Retina (tissue), 1 donor: ENCODE measurements around the gene LEKR1.
"Not testable (repeated sequence)": the region's sequence is repeated elsewhere in the genome, so short reads cannot be mapped to it uniquely, and the experiment has no call there.

Experiments used
- DNase-seq: peaks from one replicate; pipeline ENCODE4 v3.0.0-alpha.2; 2016

The LEKR1 gene

GRCh38 chr3:156808025-156808424 lies 18.1 kb upstream of the LEKR1 start:
- no peak for DNase-seq

DNA sequence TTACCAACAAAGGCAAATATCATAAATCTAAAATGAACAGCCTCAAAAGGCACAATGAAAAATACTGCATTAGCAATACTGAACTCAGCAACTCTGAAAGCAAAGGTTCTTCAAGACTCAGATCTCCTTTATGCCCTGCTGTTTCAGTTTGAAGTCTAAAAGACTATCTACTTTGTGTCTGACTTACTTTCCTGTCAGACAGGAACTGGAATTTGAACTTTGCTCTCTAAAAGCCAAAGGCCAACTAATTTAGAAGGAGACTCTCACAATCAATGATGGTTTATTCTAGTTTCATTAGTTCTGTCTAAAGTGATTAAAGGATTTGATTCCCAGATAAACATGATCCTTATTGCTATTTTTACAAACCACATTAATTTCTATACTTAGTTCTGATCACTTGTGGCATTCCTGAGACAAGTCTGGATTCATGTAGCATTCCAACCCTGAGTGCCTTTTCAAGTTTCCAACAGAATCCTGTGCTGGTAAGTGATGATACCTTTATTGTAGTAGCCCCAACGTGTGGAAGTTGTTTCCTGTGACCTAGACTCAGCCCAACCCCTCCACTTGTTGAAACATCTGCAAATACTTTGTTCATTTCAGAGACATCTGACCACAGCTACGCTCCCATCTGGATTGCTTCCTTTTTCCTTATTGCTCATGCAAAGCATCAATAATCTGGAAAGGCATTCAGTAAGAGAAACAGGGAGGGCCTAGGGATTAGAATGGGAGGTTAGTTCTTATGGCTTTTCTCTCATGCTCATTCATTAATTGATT lies 14.9 kb upstream of the LEKR1 start:
- no peak for DNase-seq

GRCh38 chr3:156812521-156813335 lies 13.4 kb upstream of the LEKR1 start:
- no peak for DNase-seq

DNA sequence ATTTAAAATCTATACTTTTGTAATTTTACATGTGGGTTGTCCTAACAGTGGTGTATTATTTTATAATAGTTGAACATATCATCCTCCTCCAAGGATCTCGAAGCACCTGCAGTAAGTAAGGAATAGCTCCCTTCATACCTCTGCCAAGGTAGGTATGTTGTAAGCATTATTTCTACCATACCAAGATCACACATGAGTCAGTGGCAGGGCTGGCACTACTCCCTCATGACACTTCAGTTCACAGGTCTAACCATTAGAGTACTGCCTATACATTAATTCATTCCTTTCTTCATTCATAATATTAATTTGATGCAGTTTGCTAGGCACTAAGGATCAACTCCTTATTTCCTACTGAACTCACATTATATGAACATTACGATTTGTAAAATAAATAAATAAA lies 11.9 kb upstream of the LEKR1 start:
- DNase-seq: no peak

DNA sequence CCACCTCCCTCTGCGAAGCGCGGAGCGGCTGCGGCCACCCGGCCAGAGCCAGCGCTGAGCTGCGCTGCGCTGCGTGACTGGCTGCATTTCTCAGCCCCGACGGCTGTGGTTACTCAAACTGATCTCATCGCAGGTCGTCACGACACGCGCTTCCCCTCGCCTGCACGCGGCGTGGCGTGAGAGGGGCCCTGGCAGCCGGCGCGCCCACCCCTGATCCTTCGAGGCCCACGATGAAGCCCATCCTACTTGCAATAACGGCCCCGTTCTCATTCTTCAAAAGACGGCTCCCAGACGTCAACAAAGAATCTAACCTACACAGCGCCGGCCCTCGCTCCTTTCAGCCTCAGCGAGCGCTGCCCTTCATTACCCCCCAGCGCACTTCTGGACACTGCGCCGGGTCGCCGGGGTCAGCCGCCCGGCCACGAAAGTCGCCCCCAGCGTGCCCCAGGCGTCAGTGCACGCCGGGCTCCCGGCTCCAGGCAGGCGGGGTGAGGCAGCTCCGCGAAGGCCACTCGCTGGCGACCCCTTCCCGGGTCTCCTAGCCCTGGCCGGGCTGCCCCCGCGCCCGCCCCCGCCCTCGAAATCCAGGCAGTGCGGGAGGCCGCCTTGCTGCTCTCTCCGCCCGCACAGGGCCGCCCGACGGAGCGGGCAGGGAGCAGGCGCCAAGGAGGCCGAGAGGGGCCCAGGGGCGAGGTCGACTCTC lies 9.9 kb upstream of the LEKR1 start:
- DNase-seq: peak; percentile 86

DNA sequence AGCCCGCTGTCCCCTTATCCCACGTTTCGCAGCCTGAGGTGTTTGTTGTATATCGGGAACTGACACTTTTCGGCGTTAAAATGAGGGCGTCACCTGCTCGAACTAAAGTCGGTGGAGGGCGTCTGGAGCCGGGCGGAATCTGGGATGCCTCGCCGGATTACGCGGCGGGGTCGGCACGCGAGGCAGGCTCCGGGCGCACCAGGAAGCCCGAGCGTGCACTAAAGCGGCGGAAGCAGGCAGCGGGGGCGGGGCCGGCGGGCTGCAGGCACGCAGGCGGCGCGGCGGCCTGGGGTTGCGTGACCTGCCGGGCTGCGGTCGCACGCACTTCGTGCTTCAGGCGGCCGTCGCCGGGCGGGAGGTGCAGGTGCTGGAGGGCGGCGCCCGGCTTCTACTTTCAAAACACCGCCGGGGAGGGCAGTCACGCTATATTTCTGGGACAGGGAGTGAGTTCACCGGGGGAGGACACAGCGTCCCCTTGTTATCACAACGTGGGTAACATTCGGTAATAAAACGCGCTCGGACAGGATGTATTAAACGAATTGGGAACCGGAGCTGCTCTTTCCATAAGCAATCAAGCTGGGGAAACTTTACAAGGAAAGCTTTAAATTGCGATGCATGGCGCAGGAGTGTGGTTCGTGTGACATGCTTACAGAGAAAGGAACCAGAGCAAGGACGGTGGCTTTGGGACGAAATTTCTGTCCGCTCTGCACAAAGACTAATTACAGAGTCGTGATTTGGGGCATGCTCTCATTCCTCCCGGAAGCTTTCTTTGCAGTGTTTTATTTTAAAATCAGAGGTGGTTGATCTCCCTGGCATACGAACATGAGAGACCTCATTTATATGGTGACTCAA lies 9.1 kb upstream of the LEKR1 start:
- peak; percentile 93 for DNase-seq

- no peak for DNase-seq
Measured at GRCh38 chr3:156817646-156818272, 8.4 kb upstream of the LEKR1 start.

- DNase-seq: no peak
Measured at GRCh38 chr3:156818273-156818651, 7.9 kb upstream of the LEKR1 start.

DNA sequence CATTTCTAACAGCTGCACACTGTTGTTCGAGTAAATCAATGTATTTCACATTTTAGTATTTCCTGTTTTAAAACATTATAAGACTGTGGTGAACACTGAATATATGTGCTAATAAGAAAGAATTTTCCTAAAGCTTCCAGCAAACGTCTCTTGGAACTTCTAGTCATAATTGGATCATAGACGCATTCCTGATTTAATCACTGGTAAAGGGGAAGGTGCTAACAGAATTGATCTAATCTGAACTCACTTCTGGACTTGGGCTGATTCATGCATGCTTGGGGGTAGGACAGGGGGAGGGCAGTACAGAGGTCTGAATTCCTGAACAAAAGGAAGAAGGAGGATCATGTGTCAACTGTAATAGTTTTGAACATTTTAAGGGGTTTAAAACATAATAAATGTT lies 7.3 kb upstream of the LEKR1 start:
- no peak for DNase-seq

DNA sequence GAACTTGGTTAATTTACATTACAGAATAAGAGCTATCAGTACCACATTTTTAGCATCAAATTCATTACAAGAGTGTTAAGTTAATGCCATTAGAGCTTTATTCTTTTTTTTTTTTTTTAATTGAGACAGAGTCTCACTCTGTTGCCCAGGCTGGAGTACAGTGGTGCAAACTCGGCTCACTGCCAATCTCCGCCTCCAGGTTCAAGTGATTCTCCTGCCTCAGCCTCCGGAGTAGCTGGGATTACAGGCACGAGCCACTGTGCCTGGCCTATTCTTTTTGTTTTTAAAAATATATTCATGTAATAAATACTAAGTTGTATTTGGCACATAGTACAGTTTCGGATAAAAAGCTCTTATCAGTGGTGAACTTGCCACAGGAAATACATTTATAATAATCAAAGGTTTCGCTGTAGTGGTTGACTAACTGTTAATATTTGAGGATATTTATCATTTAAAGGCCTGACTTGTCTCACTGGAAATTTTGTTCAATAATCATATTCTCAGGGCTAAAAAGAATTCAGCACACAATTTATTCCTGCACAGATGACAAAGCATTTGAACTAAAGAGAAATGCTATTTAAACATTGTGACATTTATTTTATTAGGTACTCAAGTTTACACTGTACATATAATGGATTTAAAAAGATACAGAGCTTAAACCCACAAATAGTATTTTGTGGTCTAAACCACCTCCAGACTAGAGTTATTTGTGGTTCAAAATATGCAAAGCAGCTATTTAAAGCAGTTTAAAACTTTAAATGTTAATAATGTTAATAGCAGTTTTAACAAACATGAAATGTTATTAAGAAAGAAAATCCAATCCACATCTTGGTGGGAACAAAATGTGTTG lies 6.1 kb upstream of the LEKR1 start:
- no peak for DNase-seq

- no peak for DNase-seq
Measured at GRCh38 chr3:156820692-156821080, 5.5 kb upstream of the LEKR1 start.

GRCh38 chr3:156822626-156823260 lies 3.4 kb upstream of the LEKR1 start:
- DNase-seq: not testable (repeated sequence)

DNA sequence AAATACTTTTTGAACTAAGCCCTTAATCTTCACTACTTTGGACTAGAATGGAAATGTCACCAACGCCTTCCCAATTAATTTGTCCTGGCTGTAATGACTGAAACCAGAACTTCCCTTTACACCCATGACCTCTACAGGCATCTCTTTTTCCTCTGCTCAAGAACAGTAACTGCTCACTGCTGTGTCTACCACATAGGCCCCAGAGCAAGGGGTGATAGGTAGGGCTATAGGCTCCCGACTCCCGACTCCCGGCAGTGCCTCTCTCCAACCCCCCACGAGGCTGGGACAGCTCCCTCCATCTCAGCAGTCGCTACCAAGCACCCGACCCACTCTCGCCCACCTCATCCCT lies 384 bp upstream of the LEKR1 start:
- no peak for DNase-seq

- no peak for DNase-seq
Measured at GRCh38 chr3:156826896-156827882, 1.0 kb downstream of the LEKR1 start.

DNA sequence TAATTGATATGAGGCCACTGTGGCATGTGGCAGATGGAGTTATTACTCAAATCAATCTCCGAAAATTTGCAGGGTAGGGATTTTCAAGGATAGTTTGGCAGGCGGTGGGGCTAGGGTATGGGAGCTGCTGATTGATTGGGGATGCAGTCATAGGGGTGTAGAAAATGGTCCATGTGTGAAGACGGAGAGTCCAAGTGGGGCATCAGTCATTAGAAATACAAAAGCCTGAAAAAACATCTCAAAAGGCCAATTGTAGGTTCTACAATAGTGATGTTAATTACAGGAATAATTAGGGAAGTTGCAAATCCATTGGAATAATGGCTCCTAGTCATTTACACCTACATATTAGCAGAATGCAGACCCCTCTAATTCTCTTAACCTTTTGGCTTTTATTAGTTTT lies 4.9 kb downstream of the LEKR1 start:
- DNase-seq: no peak

DNA sequence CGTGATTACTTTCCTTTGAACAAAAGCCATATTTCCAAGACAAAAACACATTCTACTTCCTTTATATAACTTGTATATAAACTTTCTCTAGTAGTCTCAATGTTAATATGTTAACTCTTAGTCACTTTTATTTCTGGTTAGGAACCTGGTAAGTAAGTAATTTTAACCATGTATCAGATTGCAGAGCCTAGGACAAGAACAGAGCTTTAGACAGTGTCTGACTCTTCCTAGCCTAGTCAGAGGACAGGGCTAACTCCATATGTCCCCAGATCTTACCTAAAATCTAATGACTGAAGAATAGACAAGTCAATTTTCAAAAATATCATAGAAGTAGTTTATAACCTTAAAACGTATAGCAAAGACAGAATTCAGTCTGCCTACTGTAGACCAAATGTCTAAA lies 8.3 kb downstream of the LEKR1 start:
- DNase-seq: no peak

DNA sequence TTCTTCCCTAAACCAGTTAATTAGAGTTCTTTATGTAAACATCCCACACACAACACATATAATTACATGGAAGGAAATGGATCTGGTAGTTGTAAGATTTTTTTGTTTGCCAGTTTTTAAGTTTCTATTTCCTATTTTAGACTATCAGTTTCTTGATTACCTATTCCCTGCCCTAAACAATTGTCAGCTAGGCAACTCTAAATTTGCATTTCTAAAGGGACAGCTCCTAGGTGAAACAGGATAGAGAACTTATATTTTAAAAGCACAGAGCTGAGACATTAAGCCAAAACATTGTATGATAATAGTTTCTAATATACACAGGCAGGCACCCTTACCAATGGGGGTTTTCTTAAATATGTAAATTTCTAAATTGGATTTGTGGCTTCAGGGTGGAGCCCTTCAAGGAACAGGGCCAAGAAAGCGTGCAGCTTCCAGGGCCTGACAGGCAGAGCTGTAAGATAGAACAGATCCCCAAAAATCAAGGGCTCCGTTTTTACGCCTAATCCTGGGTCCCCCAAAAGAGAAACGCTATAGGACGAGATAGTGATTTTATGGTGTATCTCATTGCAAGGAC lies 8.9 kb downstream of the LEKR1 start:
- no peak for DNase-seq

- DNase-seq: no peak
Measured at GRCh38 chr3:156836701-156837100, 10.5 kb downstream of the LEKR1 start.

GRCh38 chr3:156837115-156837514 lies 11.0 kb downstream of the LEKR1 start:
- DNase-seq: no peak
